Loucy (cell line): Measurements from ENCODE around the gene EPAS1.

Experiments used
- H2AFZ ChIP-seq: fragments of 200-600 bp; sonication (generic); 2 replicates; pipeline ENCODE4 v1.6.0; 2016; ENCODE audit warnings: antibody characterized with exemption, mild to moderate bottlenecking, low read length, moderate library complexity
- H3F3A ChIP-seq: fragments of 200-600 bp; 2 replicates; pipeline ENCODE4 v1.6.0; 2016; ENCODE audit warnings: antibody characterized with exemption, low read depth, mild to moderate bottlenecking
- H3K27me3 ChIP-seq: fragments of 200-600 bp; sonication (generic); 2 replicates; pipeline ENCODE4 v1.6.1; 2014; ENCODE audit warnings: low read length, mild to moderate bottlenecking; ENCODE audit not compliant: insufficient read depth, poor library complexity, severe bottlenecking
- H3K36me3 ChIP-seq: fragments of 200-600 bp; sonication (generic); 2 replicates; pipeline ENCODE4 v1.6.1; 2016; ENCODE audit warnings: low read length; ENCODE audit not compliant: insufficient read depth
- H3K4me1 ChIP-seq: fragments of 200-600 bp; sonication (generic); 2 replicates; pipeline ENCODE4 v1.5.1; 2014; ENCODE audit warnings: low read length, mild to moderate bottlenecking; ENCODE audit not compliant: insufficient read depth, poor library complexity, severe bottlenecking
- H3K4me2 ChIP-seq: fragments of 200-600 bp; sonication (generic); 2 replicates; pipeline ENCODE4 v1.6.0; 2014; ENCODE audit warnings: antibody characterized with exemption, low read length, low read depth, mild to moderate bottlenecking; ENCODE audit not compliant: poor library complexity, severe bottlenecking
- H3K4me3 ChIP-seq: fragments of 200-600 bp; sonication (generic); 2 replicates; pipeline ENCODE4 v1.5.1; 2014; ENCODE audit warnings: low read length, mild to moderate bottlenecking, mixed read lengths; ENCODE audit not compliant: poor library complexity, severe bottlenecking
- H3K79me2 ChIP-seq: fragments of 200-600 bp; sonication (generic); 2 replicates; pipeline ENCODE4 v1.6.1; 2014; ENCODE audit warnings: low read length; ENCODE audit not compliant: insufficient read depth
- H3K9ac ChIP-seq: fragments of 200-600 bp; sonication (generic); 2 replicates; pipeline ENCODE4 v1.6.0; 2014; ENCODE audit warnings: mild to moderate bottlenecking, low read depth, low read length, moderate library complexity; ENCODE audit not compliant: poor library complexity, severe bottlenecking
- H3K9me2 ChIP-seq: fragments of 200-600 bp; sonication (generic); replicated peaks from 2 replicates; pipeline ENCODE4 v1.6.1; 2016; ENCODE audit warnings: low read depth, low read length, mixed read lengths
- H3K9me3 ChIP-seq: fragments of 200-600 bp; sonication (generic); 2 replicates; pipeline ENCODE4 v1.6.1; 2014; ENCODE audit warnings: mild to moderate bottlenecking, antibody characterized with exemption, low read length, low read depth; ENCODE audit not compliant: insufficient read depth
- H4K20me1 ChIP-seq: fragments of 200-600 bp; sonication (generic); 2 replicates; pipeline ENCODE4 v1.6.0; 2014; ENCODE audit warnings: antibody characterized with exemption, low read length, mild to moderate bottlenecking; ENCODE audit not compliant: insufficient read depth, poor library complexity, severe bottlenecking
- CTCF ChIP-seq: fragments of 200-600 bp; sonication (generic); conservative IDR thresholded peaks from 2 replicates; pipeline ENCODE4 v1.5.1; 2014; ENCODE audit warnings: mild to moderate bottlenecking, antibody characterized with exemption, low read length
- EZH2phosphoT487 ChIP-seq: fragments of 200-600 bp; IDR thresholded peaks from 2 replicates; pipeline ENCODE4 v1.6.1; 2018; ENCODE audit warnings: antibody characterized with exemption, mild to moderate bottlenecking, moderate library complexity, borderline replicate concordance

Gene EPAS1

GRCh38 chr2:46416280-46416679 is 119.1 kb downstream of the EPAS1 start:
- Histone ChIP-seq H3K9me2 (no peaks in the 10 kb centered on the region), H3K4me3 (no peak overlapping the region), H3F3A (no peaks in the 10 kb centered on the region), H4K20me1 (no peaks in the 10 kb centered on the region), H3K9me3 (peaks cover 5% of the 10 kb centered on the region; the same call in 1 of the 2 replicates), H2AFZ (no peak overlapping the region), H3K4me2 (no peak overlapping the region), H3K27me3 (no peaks in the 10 kb centered on the region), H3K79me2 (no peaks in the 10 kb centered on the region), H3K9ac (no peak overlapping the region), H3K36me3 (no peaks in the 10 kb centered on the region), H3K4me1 (no peaks in the 10 kb centered on the region)
- TF ChIP-seq EZH2phosphoT487: no peak
- no peak for TF ChIP-seq CTCF

- Histone ChIP-seq H3K9me3 (peaks cover 5% of the 10 kb centered on the region; the same call in 1 of the 2 replicates), H3K27me3 (no peaks in the 10 kb centered on the region), H3K9me2 (no peaks in the 10 kb centered on the region), H3K36me3 (no peaks in the 10 kb centered on the region), H3K79me2 (no peaks in the 10 kb centered on the region), H4K20me1 (no peaks in the 10 kb centered on the region), H3K9ac (no peak overlapping the region), H3K4me3 (no peak overlapping the region), H2AFZ (no peak overlapping the region), H3K4me1 (no peaks in the 10 kb centered on the region), H3K4me2 (no peak overlapping the region), H3F3A (no peaks in the 10 kb centered on the region)
- TF ChIP-seq EZH2phosphoT487: no peak
- TF ChIP-seq CTCF: no peak
Observed at GRCh38 chr2:46416739-46417403, 119.7 kb downstream of the EPAS1 start.

GRCh38 chr2:46420945-46421344 is 123.7 kb downstream of the EPAS1 start:
- TF ChIP-seq EZH2phosphoT487 (no peak), CTCF (no peak)
- no peaks in the 10 kb centered on the region for H3K27me3 ChIP-seq
- no peak overlapping the region for H3K4me2 ChIP-seq
- H3K4me3 ChIP-seq: no peak overlapping the region
- H4K20me1 ChIP-seq: no peaks in the 10 kb centered on the region
- no peaks in the 10 kb centered on the region for H3K9me2 ChIP-seq
- H3F3A ChIP-seq: no peaks in the 10 kb centered on the region
- H2AFZ ChIP-seq: no peak overlapping the region
- no peaks in the 10 kb centered on the region for H3K79me2 ChIP-seq
- no peak overlapping the region for H3K9ac ChIP-seq
- H3K4me1 ChIP-seq: no peaks in the 10 kb centered on the region
- H3K9me3 ChIP-seq: peaks cover 5% of the 10 kb centered on the region; the same call in 1 of the 2 replicates
- no peaks in the 10 kb centered on the region for H3K36me3 ChIP-seq
